H9 (cell line): ENCODE results near the gene OR10H5. TPM values are rescaled to one million over a fixed set of nuclear protein-coding genes. Genes with fewer than 3 reads are reported as not detected.

Experiments
- DNase-seq: peaks from one replicate; pipeline ENCODE4 v3.0.0-alpha.2; 2017
- H2AFZ ChIP-seq: one replicate; pipeline ENCODE4 v1.6.1; 2013; ENCODE audit warnings: mild to moderate bottlenecking, low read length, control low read depth, moderate library complexity
- H2AK5ac ChIP-seq: 2 replicates; pipeline ENCODE4 v1.6.1; 2013; ENCODE audit warnings: low read length, control low read depth, mixed read lengths; ENCODE audit not compliant: insufficient read length
- H2BK120ac ChIP-seq: one replicate; pipeline ENCODE4 v1.6.1; 2013; ENCODE audit warnings: low read depth, mild to moderate bottlenecking, low read length, control low read depth, inconsistent platforms; ENCODE audit not compliant: poor library complexity, severe bottlenecking
- H2BK12ac ChIP-seq: 2 replicates; pipeline ENCODE4 v1.6.1; 2013; ENCODE audit warnings: low read length, control low read depth, mixed read lengths, low read depth; ENCODE audit not compliant: insufficient read length
- H2BK15ac ChIP-seq: 2 replicates; pipeline ENCODE4 v1.6.1; 2013; ENCODE audit warnings: low read depth, low read length, control low read depth
- H2BK20ac ChIP-seq: one replicate; pipeline ENCODE4 v1.6.1; 2013; ENCODE audit warnings: low read depth, mild to moderate bottlenecking, low read length, control low read depth, inconsistent platforms; ENCODE audit not compliant: poor library complexity, severe bottlenecking
- H2BK5ac ChIP-seq: 2 replicates; pipeline ENCODE4 v1.6.1; 2013; ENCODE audit warnings: low read length, control low read depth, mixed read lengths; ENCODE audit not compliant: insufficient read length
- H3K14ac ChIP-seq: 2 replicates; pipeline ENCODE4 v1.6.1; 2013; ENCODE audit warnings: low read length, control low read depth; ENCODE audit not compliant: insufficient read depth
- H3K18ac ChIP-seq: 2 replicates; pipeline ENCODE4 v1.6.1; 2013; ENCODE audit warnings: low read depth, mild to moderate bottlenecking, mixed read lengths, low read length, control low read depth; ENCODE audit not compliant: insufficient read length
- H3K23ac ChIP-seq: 2 replicates; pipeline ENCODE4 v1.6.1; 2013; ENCODE audit warnings: low read length, control low read depth, mixed read lengths, low read depth; ENCODE audit not compliant: insufficient read length
- H3K23me2 ChIP-seq: 2 replicates; pipeline ENCODE4 v1.6.1; 2013; ENCODE audit warnings: low read depth, mild to moderate bottlenecking, mixed read lengths, low read length, control low read depth; ENCODE audit not compliant: insufficient read length, poor library complexity, severe bottlenecking
- H3K27ac ChIP-seq: 2 replicates; pipeline ENCODE4 v1.5.1; 2013; ENCODE audit warnings: low read length, control low read depth, mixed read lengths, low read depth; ENCODE audit not compliant: insufficient read length
- H3K27me3 ChIP-seq: 2 replicates; pipeline ENCODE4 v1.6.1; 2013; ENCODE audit warnings: low read length, control low read depth, inconsistent platforms; ENCODE audit not compliant: insufficient read depth
- H3K4ac ChIP-seq: 2 replicates; pipeline ENCODE4 v1.6.1; 2013; ENCODE audit warnings: low read depth, mild to moderate bottlenecking, control low read depth, inconsistent platforms, low read length, moderate library complexity
- H3K4me1 ChIP-seq: 2 replicates; pipeline ENCODE4 v1.6.1; 2013; ENCODE audit warnings: low read length, control low read depth, inconsistent platforms; ENCODE audit not compliant: insufficient read depth
- H3K4me2 ChIP-seq: 2 replicates; pipeline ENCODE4 v1.6.1; 2013; ENCODE audit warnings: low read length, control low read depth, mixed read lengths; ENCODE audit not compliant: insufficient read length, insufficient read depth
- H3K56ac ChIP-seq: 2 replicates; pipeline ENCODE4 v1.6.1; 2013; ENCODE audit warnings: low read depth, mild to moderate bottlenecking, mixed read lengths, low read length, control low read depth; ENCODE audit not compliant: insufficient read length
- H3K79me1 ChIP-seq: 2 replicates; pipeline ENCODE4 v1.6.1; 2013; ENCODE audit warnings: low read depth, mild to moderate bottlenecking, moderate library complexity, low read length, control low read depth, inconsistent platforms; ENCODE audit not compliant: insufficient read depth, poor library complexity, severe bottlenecking
- H3K79me2 ChIP-seq: 2 replicates; pipeline ENCODE4 v1.6.1; 2013; ENCODE audit warnings: low read length, control low read depth, inconsistent platforms; ENCODE audit not compliant: insufficient read depth
- H3K9ac ChIP-seq: 2 replicates; pipeline ENCODE4 v1.6.1; 2013; ENCODE audit warnings: low read length, control low read depth, mixed read lengths; ENCODE audit not compliant: insufficient read length; ENCODE audit errors: extremely low read depth
- H3K9me3 ChIP-seq: one replicate; pipeline ENCODE4 v1.6.1; 2013; ENCODE audit warnings: low read depth, low read length, inconsistent platforms; ENCODE audit not compliant: control insufficient read depth
- H3T11ph ChIP-seq: one replicate; pipeline ENCODE4 v1.6.1; 2013; ENCODE audit warnings: mild to moderate bottlenecking, low read length, control low read depth, inconsistent platforms
- H4K20me1 ChIP-seq: one replicate; pipeline ENCODE4 v1.6.1; 2013; ENCODE audit not compliant: control insufficient read depth, insufficient read length, insufficient read depth
- H4K5ac ChIP-seq: 2 replicates; pipeline ENCODE4 v1.6.1; 2013; ENCODE audit warnings: low read depth, mild to moderate bottlenecking, mixed read lengths, low read length, control low read depth; ENCODE audit not compliant: insufficient read length
- H4K8ac ChIP-seq: replicated peaks from 2 replicates; pipeline ENCODE4 v1.6.1; 2013; ENCODE audit warnings: low read length, control low read depth, mixed read lengths, low read depth; ENCODE audit not compliant: insufficient read length
- H4K91ac ChIP-seq: 2 replicates; pipeline ENCODE4 v1.6.1; 2013; ENCODE audit warnings: low read depth, mild to moderate bottlenecking, moderate library complexity, mixed read lengths, low read length, control low read depth; ENCODE audit not compliant: insufficient read length
- H3K27ac Mint-ChIP-seq, 3 experiments: 2 replicates in 2 of 3; 3 replicates in 1 of 3; pipeline ENCODE4 v1.8.0; 2020 to 2021; ENCODE audit warnings: mixed read lengths in 3 of 3, mild to moderate bottlenecking in 1 of 3, moderate library complexity in 1 of 3
- H3K27me3 Mint-ChIP-seq: 2 replicates; pipeline ENCODE4 v1.8.0; 2021; ENCODE audit warnings: low read depth, mild to moderate bottlenecking, moderate library complexity, mixed read lengths
- H3K36me3 Mint-ChIP-seq, 3 experiments: 2 replicates in 2 of 3; 3 replicates in 1 of 3; pipeline ENCODE4 v1.8.0; 2020 to 2021; ENCODE audit warnings: low read depth in 3 of 3, mixed read lengths in 3 of 3; ENCODE audit not compliant: insufficient read depth in 1 of 3
- H3K4me1 Mint-ChIP-seq, 2 experiments: 2 replicates each; pipeline ENCODE4 v1.8.0; 2020; ENCODE audit warnings: mixed read lengths in 2 of 2
- H3K4me3 Mint-ChIP-seq, 2 experiments: 2 replicates in 1 of 2; 3 replicates in 1 of 2; pipeline ENCODE4 v1.8.0; 2020 to 2021; ENCODE audit warnings: mild to moderate bottlenecking in 2 of 2, mixed read lengths in 2 of 2, moderate library complexity in 1 of 2
- H3K9me3 Mint-ChIP-seq, 2 experiments: 2 replicates in 1 of 2; 3 replicates in 1 of 2; pipeline ENCODE4 v1.8.0; 2020; ENCODE audit warnings: mild to moderate bottlenecking in 2 of 2, mixed read lengths in 2 of 2, moderate library complexity in 1 of 2
- CTCF ChIP-seq: fragments of 200-600 bp; sonication (generic); conservative IDR thresholded peaks from 3 replicates; pipeline ENCODE4 v1.8.0; 2021; ENCODE audit warnings: antibody characterized with exemption, mild to moderate bottlenecking
- WGBS: extraction: QIAGEN DNeasy Blood & Tissue Kit; methylation state at CpG from one replicate; pipeline ENCODE4 v1.1.7; 2013; ENCODE audit warnings: missing lambda C conversion rate, low lambda C conversion rate, mixed read lengths; ENCODE audit not compliant: insufficient read length; ENCODE audit errors: extremely low coverage; 5-methylcytosine and 5-hydroxymethylcytosine counted together
- total RNA-seq: library from RNA; stranded (reverse); gene quantifications from 2 replicates; pipeline ENCODE4 v1.2.1, GENCODE V29; 2021

Gene OR10H5
- total RNA-seq, 1 experiment from 2014 or later: not detected

- Histone ChIP-seq H4K5ac (no peak overlapping the region), H3K79me1 (no peaks in the 10 kb centered on the region), H4K91ac (no peak overlapping the region), H3K4me2 (no peak overlapping the region), H3K23ac (no peak overlapping the region), H3K9ac (no peak overlapping the region), H2BK5ac (no peak overlapping the region), H3K27ac (no peak overlapping the region), H2AFZ (no peak overlapping the region), H3T11ph (no peak overlapping the region), H3K4me1 (no peaks in the 10 kb centered on the region), H3K18ac (no peak overlapping the region), H2BK15ac (no peak overlapping the region), H3K14ac (no peak overlapping the region), H4K8ac (no peak overlapping the region), H4K20me1 (no peaks in the 10 kb centered on the region), H3K23me2 (no peaks in the 10 kb centered on the region), H3K79me2 (no peaks in the 10 kb centered on the region), H2BK120ac (no peak overlapping the region), H3K27me3 (no peaks in the 10 kb centered on the region), H2AK5ac (no peak overlapping the region), H2BK20ac (no peak overlapping the region), H3K56ac (peak overlapping the region; percentile 82), H3K4ac (no peak overlapping the region), H3K9me3 (peaks cover 98% of the 10 kb centered on the region), H2BK12ac (no peak overlapping the region)
- Mint-ChIP-seq H3K27me3 (peaks cover 5% of the 10 kb centered on the region; the same call in 1 of the 2 replicates), H3K4me1 (no peaks in the 10 kb centered on the region), H3K27ac (no peak overlapping the region), H3K9me3 (peaks cover 85 to 96% of the 10 kb centered on the region in 2 experiments), H3K36me3 (peaks cover 7 to 19% (median 18%) of the 10 kb centered on the region in 3 experiments; a peak in 6 of 7 replicates), H3K4me3 (no peak overlapping the region)
- DNase-seq: no peak
- 100% methylated on average over 1 of the region's 6 CpGs for WGBS
- TF ChIP-seq CTCF: no peak
These were observed 24.7 kb downstream of the OR10H5 start for GRCh38 chr19:15812060-15812722.
